CD4-positive, alpha-beta T cell treated with Interleukin-4 for 1 hour (primary cell): ENCODE results near the gene PRAMEF4.
"Not testable (repeated sequence)": the region's sequence is repeated elsewhere in the genome, so short reads cannot be mapped to it uniquely, and the experiment has no call there.

ENCODE experiments used
- DNase-seq, 2 donors: peaks; one replicate each; pipeline ENCODE4 v3.0.0-alpha.2; 2020 to 2022

PRAMEF4 gene

GRCh38 chr1:12886101-12886500 lies at the start of gene PRAMEF4:
PRAMEF4 (minus strand) TSS chr1:12886201; CDS start chr1:12883394, 2,807 bp downstream.
- DNase-seq: not testable (repeated sequence)

- DNase-seq: not testable (repeated sequence)
These were observed 38.4 kb upstream of the PRAMEF4 start for GRCh38 chr1:12924368-12924767.

- DNase-seq: not testable (repeated sequence)
These were observed 35.7 kb upstream of the PRAMEF4 start for GRCh38 chr1:12921749-12922148.

GRCh38 chr1:12916310-12916709 lies 30.3 kb upstream of the PRAMEF4 start, which contains the start of gene PRAMEF7:
PRAMEF7 (plus strand) TSS chr1:12916610; CDS start chr1:12917693, 1,083 bp downstream.
- DNase-seq: not testable (repeated sequence)

- DNase-seq: not testable (repeated sequence)
These were observed 18.0 kb upstream of the PRAMEF4 start for GRCh38 chr1:12903793-12904572.

- not testable (repeated sequence) for DNase-seq
These were observed 13.2 kb upstream of the PRAMEF4 start for GRCh38 chr1:12899186-12899585.

- not testable (repeated sequence) for DNase-seq
These were observed 12.2 kb upstream of the PRAMEF4 start, which contains the start of gene PRAMEF10 for GRCh38 chr1:12898170-12898569. PRAMEF10 (minus strand) TSS chr1:12898270; CDS start chr1:12895847, 2,423 bp downstream.

GRCh38 chr1:12878453-12878852 lies 7.5 kb downstream of the PRAMEF4 start:
- not testable (repeated sequence) for DNase-seq

- DNase-seq: not testable (repeated sequence)
These were observed 22.7 kb downstream of the PRAMEF4 start for GRCh38 chr1:12863131-12863880.

- not testable (repeated sequence) for DNase-seq
These were observed 29.2 kb downstream of the PRAMEF4 start, which contains the start of gene PRAMEF2 for GRCh38 chr1:12856786-12857185. PRAMEF2 (plus strand) TSS chr1:12857086; CDS start chr1:12859010, 1,924 bp downstream.

GRCh38 chr1:12851779-12852178 lies 34.2 kb downstream of the PRAMEF4 start:
- no peak for DNase-seq

- DNase-seq: not testable (repeated sequence)
These were observed 37.4 kb downstream of the PRAMEF4 start, which contains the start of gene HNRNPCL1 for GRCh38 chr1:12848620-12849019. HNRNPCL1 (minus strand) TSS chr1:12848720; CDS start chr1:12848289, 431 bp downstream.

GRCh38 chr1:12833251-12833650 lies 52.8 kb downstream of the PRAMEF4 start:
- DNase-seq: not testable (repeated sequence)

- not testable (repeated sequence) for DNase-seq
These were observed 54.7 kb downstream of the PRAMEF4 start, which contains the start of gene PRAMEF11 for GRCh38 chr1:12831310-12831709. PRAMEF11 (minus strand) TSS chr1:12831410; CDS start chr1:12828789, 2,621 bp downstream.
